ENCODE measurements around the gene FOXJ3. TPM values are rescaled to one million over a fixed set of nuclear protein-coding genes. Genes with fewer than 3 reads are reported as not detected.

Gene FOXJ3
- total RNA-seq, 1 experiment from 2014 or later, result 55.3 TPM

GRCh38 chr1:42150651-42151050, 184.4 kb downstream of the FOXJ3 start:
- POLR2A ChIA-PET, result no interaction called here
- Histone ChIP-seq H3K27ac (ENCODE audit: low read length) (no peak overlapping the region), H3K27me3 (ENCODE audit: control insufficient read depth, insufficient read depth, low read length) (no peaks in the 10 kb centered on the region), H3K4me1 (ENCODE audit: control insufficient read depth, insufficient read depth, low read length) (no peaks in the 10 kb centered on the region), H3K9me3 (ENCODE audit: control insufficient read depth, insufficient read depth, low read depth, low read length) (no peaks in the 10 kb centered on the region), H3K4me3 (ENCODE audit: low read depth in 2 of 2, low read length in 2 of 2) (no peak overlapping the region), H3K36me3 (ENCODE audit: control insufficient read depth, insufficient read depth, low read length) (no peaks in the 10 kb centered on the region)
- BruUV-seq (replicated peaks), result no TSS peak
- CTCF ChIA-PET, result no interaction called here
- intact Hi-C loops (cut with micrococcal nuclease; ENCODE audit: unreplicated experiment) (no loop called here), in situ Hi-C loops (cut with HindIII; ENCODE audit: low pct_unique_long_range_greater_than_20kb, low sequenced_read_pairs) (no loop called here)
- no peak for ATAC-seq
- DNase-seq (ENCODE audit: low read depth, low spot score), result no peak
- no peak for TF ChIP-seq POLR2AphosphoS5 (IDR thresholded peaks at IDR 0.05; ENCODE audit: low read depth, low read length)
- no peak for TF ChIP-seq TCF7L2 (IDR thresholded peaks at IDR 0.05; ENCODE audit: low read depth, low read length)
- TF ChIP-seq SIN3A (IDR thresholded peaks at IDR 0.05; ENCODE audit: borderline replicate concordance, insufficient read depth, low read depth, low read length), result no peak
- TF ChIP-seq REST (IDR thresholded peaks at IDR 0.05; ENCODE audit: insufficient read depth in 1 of 2, low read depth in 2 of 2, low read length in 1 of 2), result no peak
- TF ChIP-seq CTCF (IDR thresholded peaks at IDR 0.05), result no peak

DNA sequence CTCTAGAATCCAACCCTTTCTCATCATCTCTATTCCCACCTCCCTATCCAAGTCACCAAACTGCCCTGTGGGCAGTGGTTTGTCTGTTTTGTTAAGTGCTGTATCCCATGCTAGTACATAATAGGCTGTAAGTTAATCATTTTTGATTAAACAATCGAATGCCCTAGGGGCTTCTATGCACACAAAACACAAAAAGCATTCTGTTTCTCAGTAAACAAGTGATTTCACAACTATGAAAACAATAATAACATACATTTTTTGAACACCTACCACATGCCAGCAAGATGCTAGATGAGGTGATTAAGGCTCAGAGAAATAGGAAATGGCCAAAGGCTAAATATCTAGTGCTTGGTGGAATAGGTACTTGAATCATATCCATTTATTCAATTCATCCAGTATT, 186.9 kb downstream of the FOXJ3 start:
- in situ Hi-C loops (cut with HindIII; ENCODE audit: low pct_unique_long_range_greater_than_20kb, low sequenced_read_pairs) (no loop called here), intact Hi-C loops (cut with micrococcal nuclease; ENCODE audit: unreplicated experiment) (no loop called here)
- no peak for ATAC-seq
- Histone ChIP-seq H3K27me3 (ENCODE audit: control insufficient read depth, insufficient read depth, low read length) (no peaks in the 10 kb centered on the region), H3K9me3 (ENCODE audit: control insufficient read depth, insufficient read depth, low read depth, low read length) (no peaks in the 10 kb centered on the region), H3K27ac (ENCODE audit: low read length) (no peak overlapping the region), H3K36me3 (ENCODE audit: control insufficient read depth, insufficient read depth, low read length) (no peaks in the 10 kb centered on the region), H3K4me3 (ENCODE audit: low read depth in 2 of 2, low read length in 2 of 2) (no peak overlapping the region), H3K4me1 (ENCODE audit: control insufficient read depth, insufficient read depth, low read length) (no peaks in the 10 kb centered on the region)
- ChIA-PET POLR2A (no interaction called here), CTCF (no interaction called here)
- BruUV-seq (replicated peaks), result no TSS peak
- TF ChIP-seq POLR2AphosphoS5 (IDR thresholded peaks at IDR 0.05; ENCODE audit: low read depth, low read length) (no peak), SIN3A (IDR thresholded peaks at IDR 0.05; ENCODE audit: borderline replicate concordance, insufficient read depth, low read depth, low read length) (no peak), TCF7L2 (IDR thresholded peaks at IDR 0.05; ENCODE audit: low read depth, low read length) (no peak), CTCF (IDR thresholded peaks at IDR 0.05) (no peak), REST (IDR thresholded peaks at IDR 0.05; ENCODE audit: insufficient read depth in 1 of 2, low read depth in 2 of 2, low read length in 1 of 2) (no peak)
- no peak for DNase-seq (ENCODE audit: low read depth, low spot score)
